Measurements from ENCODE around the gene TP73.

TP73 gene

DNA sequence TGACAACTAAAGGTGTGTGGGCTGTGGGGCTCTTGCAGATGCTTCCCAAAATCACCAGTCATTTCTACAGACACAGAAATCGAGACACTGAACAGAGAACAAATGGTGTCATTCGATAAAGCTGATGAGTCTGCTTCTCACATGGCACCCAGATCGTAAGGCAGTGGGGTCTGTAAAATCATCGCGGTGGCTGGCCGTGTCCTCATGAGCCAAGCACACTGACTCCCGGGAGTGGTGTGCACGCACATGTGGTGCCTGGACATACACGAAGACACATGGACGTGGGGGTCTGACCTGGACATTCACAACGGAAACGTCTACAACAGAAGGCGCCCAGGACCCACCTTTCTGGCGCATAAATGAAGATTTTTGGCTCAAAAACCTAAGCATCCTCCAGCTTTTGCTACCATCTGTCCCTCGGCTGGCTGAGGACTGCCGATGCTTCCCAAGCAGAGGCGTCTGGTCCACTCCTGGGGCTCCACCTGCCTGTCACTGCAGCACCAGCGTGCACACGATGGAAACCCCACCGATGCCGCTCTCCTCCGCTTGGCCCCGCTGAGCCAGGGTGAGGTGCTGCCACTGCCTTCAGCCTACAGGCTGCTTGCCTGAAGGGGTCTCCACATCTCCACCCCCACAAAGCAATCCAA, 127.1 kb downstream of the TP73 start:
- TF ChIP-seq POLR2A (IDR thresholded peaks at IDR 0.05; ENCODE audit: low read length) (no peak), GATA1 (IDR thresholded peaks at IDR 0.05; ENCODE audit: low read depth, low read length) (no peak)

DNA sequence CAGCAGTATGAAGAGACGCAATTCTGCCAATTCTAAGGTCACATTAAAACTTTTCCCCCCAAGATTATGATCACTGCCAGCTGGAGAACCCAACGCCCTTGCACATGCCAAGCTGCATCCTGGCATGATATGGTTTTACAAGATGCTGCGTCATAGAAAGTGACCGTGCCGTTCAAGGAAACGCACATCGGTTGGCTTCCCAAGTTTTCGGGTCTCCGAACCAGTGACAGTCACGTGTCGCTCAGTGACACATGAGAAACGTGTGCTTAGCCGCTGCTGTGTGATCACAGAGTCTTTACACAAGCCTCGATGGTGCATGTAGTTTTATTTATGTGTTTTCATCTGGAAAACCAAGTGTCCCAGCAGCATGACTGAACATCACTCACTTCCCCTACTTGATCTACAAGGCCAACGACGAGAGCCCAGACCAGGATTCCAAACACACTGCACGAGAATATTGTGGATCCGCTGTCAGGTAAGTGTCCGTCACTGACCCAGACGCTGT, 127.6 kb downstream of the TP73 start:
- no peak for DNase-seq
- TF ChIP-seq GATA1 (IDR thresholded peaks at IDR 0.05; ENCODE audit: low read depth, low read length) = no peak
- TF ChIP-seq POLR2A (IDR thresholded peaks at IDR 0.05; ENCODE audit: low read length) = peak; percentile 56

More for the DNA sequence above, 127.1 kb downstream of the TP73 start:
- DNase-seq = peak in 1 of 2 experiments; percentile 33

DNA sequence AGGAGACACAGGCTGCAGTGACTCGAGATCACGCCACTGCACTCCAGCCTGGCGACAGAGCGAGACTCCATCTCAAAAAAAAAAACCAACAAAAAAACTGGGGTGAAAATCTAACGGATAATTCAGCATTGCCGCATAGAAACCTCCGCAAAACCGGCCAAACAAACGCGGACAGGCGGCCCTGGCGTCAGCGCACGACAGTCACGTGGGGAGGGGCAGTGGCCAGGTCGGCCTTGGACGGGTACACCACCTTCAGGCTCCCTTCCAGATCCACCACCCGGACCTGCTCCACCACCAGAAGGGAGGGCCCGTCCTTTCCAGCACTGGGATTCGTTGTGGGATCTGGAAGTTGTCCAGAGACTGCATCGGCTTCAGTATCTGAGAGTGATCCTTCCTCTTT, 128.6 kb downstream of the TP73 start:
- no peak for TF ChIP-seq GATA1 (IDR thresholded peaks at IDR 0.05; ENCODE audit: low read depth, low read length)
- TF ChIP-seq POLR2A (IDR thresholded peaks at IDR 0.05; ENCODE audit: low read length) = no peak

DNA sequence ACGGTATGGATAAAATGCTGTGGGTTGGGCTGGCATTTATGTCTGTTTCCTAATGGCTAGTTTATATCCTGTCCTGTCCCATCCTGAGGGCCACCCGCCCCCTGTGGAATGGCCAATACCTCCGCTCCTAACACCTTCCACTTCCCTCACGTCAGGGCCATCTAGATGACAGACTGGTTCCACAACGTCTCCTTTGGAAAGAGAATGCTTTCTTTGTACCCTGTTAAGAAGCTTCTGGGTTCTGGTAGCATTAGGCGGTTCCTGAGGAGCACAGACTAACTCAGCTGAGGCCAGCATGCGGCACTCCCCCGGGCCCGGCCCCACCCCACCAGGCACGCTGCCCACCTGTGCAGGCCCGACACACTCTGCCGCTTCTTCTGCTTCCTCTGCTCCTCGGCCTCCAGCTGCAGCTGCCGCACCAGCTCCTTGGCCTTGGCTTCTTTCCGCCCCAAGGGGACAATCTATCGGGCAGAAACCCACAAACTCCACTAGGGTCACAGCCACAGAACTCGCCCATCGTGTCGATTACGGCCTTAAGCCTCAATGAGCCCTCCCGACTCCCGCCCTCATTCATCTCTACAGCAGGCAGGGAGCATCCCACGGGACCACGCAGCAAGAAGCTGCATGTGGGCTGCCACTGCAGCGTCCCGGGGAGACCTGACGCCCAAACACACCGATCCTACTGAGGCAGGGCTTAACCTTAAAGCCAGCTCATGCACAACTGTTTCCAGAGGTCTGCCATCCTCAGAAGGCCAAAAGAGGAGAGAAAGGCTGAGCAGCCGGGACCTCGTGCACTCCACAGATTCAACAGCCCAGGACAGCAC, 131.5 kb downstream of the TP73 start:
- TF ChIP-seq POLR2A (IDR thresholded peaks at IDR 0.05; ENCODE audit: low read length) = no peak
- TF ChIP-seq GATA1 (IDR thresholded peaks at IDR 0.05; ENCODE audit: low read depth, low read length) = no peak
- DNase-seq = no peak

More for the DNA sequence above, 128.6 kb downstream of the TP73 start:
- DNase-seq = no peak

DNA sequence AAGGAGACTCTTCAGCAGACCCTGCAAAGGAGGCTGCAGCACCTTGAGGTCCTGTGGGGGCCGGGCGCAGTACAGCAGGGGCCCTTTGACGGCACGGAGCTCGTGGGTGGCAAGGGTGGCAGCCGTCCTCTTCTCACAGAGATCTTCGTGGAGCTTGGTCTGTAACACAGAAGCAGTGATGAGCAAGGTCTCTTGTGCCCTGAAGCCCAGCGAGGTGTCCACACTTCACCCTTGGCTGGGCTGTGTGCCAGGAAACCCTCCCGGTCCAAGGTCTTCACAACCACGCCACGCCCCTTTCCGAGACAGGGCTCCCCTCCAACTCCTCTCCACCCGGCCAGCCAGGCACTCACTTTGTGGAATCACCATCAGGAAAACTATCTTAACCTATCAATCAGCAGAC, 132.7 kb downstream of the TP73 start:
- DNase-seq = peak in 1 of 2 experiments; percentile 38
- TF ChIP-seq POLR2A (IDR thresholded peaks at IDR 0.05; ENCODE audit: low read length) (no peak), GATA1 (IDR thresholded peaks at IDR 0.05; ENCODE audit: low read depth, low read length) (no peak)

GRCh38 chr1:3785456-3786157, 133.3 kb downstream of the TP73 start:
- DNase-seq = peak; percentile 50
- TF ChIP-seq POLR2A (IDR thresholded peaks at IDR 0.05; ENCODE audit: low read length) (no peak), GATA1 (IDR thresholded peaks at IDR 0.05; ENCODE audit: low read depth, low read length) (no peak)
